Measurements from ENCODE around the gene THSD7A.

The THSD7A gene

GRCh38 chr7:11835260-11835659, 3.3 kb upstream of the THSD7A start:
- Histone ChIP-seq H3K18ac (ENCODE audit: low read length) (no peak overlapping the region), H3K4me3 (ENCODE audit: low read depth, low read length) (no peak overlapping the region), H2BK12ac (ENCODE audit: low read length) (no peak overlapping the region), H3K9me3 (ENCODE audit: insufficient read depth, low read depth, low read length) (no peaks in the 10 kb centered on the region), H2BK120ac (ENCODE audit: insufficient read depth, low read length, poor library complexity) (no peak overlapping the region), H3K27me3 (ENCODE audit: insufficient read depth, low read length) (no peaks in the 10 kb centered on the region), H2AK5ac (ENCODE audit: low read length) (no peak overlapping the region), H4K91ac (ENCODE audit: low read depth, low read length) (no peak overlapping the region), H3K4ac (ENCODE audit: low read depth, low read length) (no peak overlapping the region), H2AFZ (ENCODE audit: insufficient read depth, low read length, poor library complexity) (no peak overlapping the region), H4K8ac (ENCODE audit: low read depth, low read length) (no peak overlapping the region), H3K23ac (ENCODE audit: low read length) (no peak overlapping the region), H3K9ac (ENCODE audit: low read length) (no peak overlapping the region), H3K14ac (ENCODE audit: low read length) (no peak overlapping the region), H2BK5ac (ENCODE audit: low read depth, low read length, poor library complexity) (no peak overlapping the region), H3K79me2 (ENCODE audit: control insufficient read depth, insufficient read depth, low read length, poor library complexity) (no peaks in the 10 kb centered on the region), H3K36me3 (ENCODE audit: control insufficient read depth in 1 of 2, insufficient read depth in 2 of 2, low read length in 2 of 2) (no peaks in the 10 kb centered on the region), H3K27ac (ENCODE audit: low read depth, low read length) (no peak overlapping the region), H3K79me1 (ENCODE audit: low read length) (peaks cover 9% of the 10 kb centered on the region), H3K4me2 (ENCODE audit: low read length) (no peak overlapping the region), H4K12ac (ENCODE audit: low read depth, low read length) (no peak overlapping the region), H3K4me1 (ENCODE audit: control insufficient read depth in 1 of 2, insufficient read depth in 2 of 2, low read length in 2 of 2) (peaks cover 3 to 6% of the 10 kb centered on the region in 2 experiments)
- DNase-seq = peak in 1 of 2 donors; percentile 42

DNA sequence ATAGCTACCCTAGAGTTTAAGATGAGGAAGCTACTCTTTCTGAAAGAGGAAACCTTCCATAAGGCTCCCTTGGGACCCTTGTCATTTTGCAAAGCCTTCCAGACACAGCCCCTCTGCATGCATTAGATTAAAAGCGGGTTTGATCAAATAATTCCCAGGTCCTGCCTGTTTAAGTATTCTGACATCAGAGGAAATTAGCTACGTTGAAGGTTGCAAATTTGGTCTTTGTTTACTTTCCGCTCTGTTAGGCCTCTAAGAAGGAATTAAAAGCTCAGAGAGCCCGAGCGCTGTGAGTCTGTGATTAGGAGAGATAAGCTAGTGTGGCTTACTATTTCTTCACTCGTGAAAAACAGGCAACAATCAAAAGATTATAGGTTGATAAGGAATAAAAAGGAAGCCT, 1.4 kb upstream of the THSD7A start:
- Histone ChIP-seq H3K14ac (ENCODE audit: low read length) (no peak overlapping the region), H2BK12ac (ENCODE audit: low read length) (no peak overlapping the region), H3K4ac (ENCODE audit: low read depth, low read length) (no peak overlapping the region), H3K79me2 (ENCODE audit: control insufficient read depth, insufficient read depth, low read length, poor library complexity) (no peaks in the 10 kb centered on the region), H3K27ac (ENCODE audit: low read depth, low read length) (no peak overlapping the region), H3K4me1 (ENCODE audit: control insufficient read depth in 1 of 2, insufficient read depth in 2 of 2, low read length in 2 of 2) (peaks cover 3 to 6% of the 10 kb centered on the region in 2 experiments), H4K91ac (ENCODE audit: low read depth, low read length) (no peak overlapping the region), H3K4me2 (ENCODE audit: low read length) (no peak overlapping the region), H2AFZ (ENCODE audit: insufficient read depth, low read length, poor library complexity) (no peak overlapping the region), H2AK5ac (ENCODE audit: low read length) (no peak overlapping the region), H3K4me3 (ENCODE audit: low read depth, low read length) (no peak overlapping the region), H3K9ac (ENCODE audit: low read length) (no peak overlapping the region), H4K12ac (ENCODE audit: low read depth, low read length) (no peak overlapping the region), H3K36me3 (ENCODE audit: control insufficient read depth in 1 of 2, insufficient read depth in 2 of 2, low read length in 2 of 2) (no peaks in the 10 kb centered on the region), H2BK120ac (ENCODE audit: insufficient read depth, low read length, poor library complexity) (no peak overlapping the region), H3K18ac (ENCODE audit: low read length) (no peak overlapping the region), H3K27me3 (ENCODE audit: insufficient read depth, low read length) (no peaks in the 10 kb centered on the region), H3K23ac (ENCODE audit: low read length) (no peak overlapping the region), H3K79me1 (ENCODE audit: low read length) (peaks cover 9% of the 10 kb centered on the region), H3K9me3 (ENCODE audit: insufficient read depth, low read depth, low read length) (no peaks in the 10 kb centered on the region), H2BK5ac (ENCODE audit: low read depth, low read length, poor library complexity) (no peak overlapping the region), H4K8ac (ENCODE audit: low read depth, low read length) (no peak overlapping the region)
- WGBS (ENCODE audit: extremely low coverage, insufficient coverage, insufficient read length) = no CpG with 5 or more reads among the region's 6 CpGs
- DNase-seq = no peak

DNA sequence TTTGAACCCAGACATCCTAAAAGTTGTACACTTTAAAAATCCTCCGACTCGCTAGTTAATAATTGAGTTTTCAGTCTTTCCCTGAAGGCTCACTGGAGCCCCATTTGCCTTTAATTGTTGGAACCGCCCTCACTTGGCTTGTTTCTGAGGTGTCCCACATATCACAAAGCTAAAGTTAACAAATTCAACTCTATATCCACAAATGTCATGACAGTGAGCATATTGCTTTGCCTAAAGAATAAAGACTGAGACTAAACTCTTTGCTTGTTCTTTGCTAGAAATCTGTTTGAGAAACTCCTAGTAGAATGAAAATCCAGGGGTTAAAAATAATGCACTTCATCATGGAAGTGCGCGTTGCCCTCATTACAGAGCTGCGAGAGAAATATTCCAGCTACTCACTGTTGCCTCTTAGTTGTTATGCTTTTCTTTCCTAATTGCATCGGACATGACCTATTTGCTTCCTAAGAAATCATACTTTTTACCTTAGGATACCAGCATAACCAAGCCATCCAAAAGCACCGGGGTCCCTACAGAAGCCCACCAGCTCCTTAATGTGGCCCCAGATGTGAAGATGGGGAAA, 752 bp downstream of the THSD7A start:
- Histone ChIP-seq H4K8ac (ENCODE audit: low read depth, low read length) (peak overlapping the region; percentile 48), H3K23ac (ENCODE audit: low read length) (no peak overlapping the region), H2BK120ac (ENCODE audit: insufficient read depth, low read length, poor library complexity) (no peak overlapping the region), H3K4me3 (ENCODE audit: low read depth, low read length) (peak overlapping the region; percentile 58), H4K12ac (ENCODE audit: low read depth, low read length) (peak overlapping the region; percentile 48), H3K9ac (ENCODE audit: low read length) (no peak overlapping the region), H3K27ac (ENCODE audit: low read depth, low read length) (no peak overlapping the region), H3K9me3 (ENCODE audit: insufficient read depth, low read depth, low read length) (no peaks in the 10 kb centered on the region), H2BK12ac (ENCODE audit: low read length) (no peak overlapping the region), H3K27me3 (ENCODE audit: insufficient read depth, low read length) (no peaks in the 10 kb centered on the region), H2BK5ac (ENCODE audit: low read depth, low read length, poor library complexity) (no peak overlapping the region), H2AK5ac (ENCODE audit: low read length) (no peak overlapping the region), H3K79me1 (ENCODE audit: low read length) (peaks cover 9% of the 10 kb centered on the region), H3K4ac (ENCODE audit: low read depth, low read length) (no peak overlapping the region), H3K4me2 (ENCODE audit: low read length) (peak overlapping the region; percentile 96), H4K91ac (ENCODE audit: low read depth, low read length) (peak overlapping the region; percentile 14), H3K79me2 (ENCODE audit: control insufficient read depth, insufficient read depth, low read length, poor library complexity) (no peaks in the 10 kb centered on the region), H3K18ac (ENCODE audit: low read length) (no peak overlapping the region), H3K36me3 (ENCODE audit: control insufficient read depth in 1 of 2, insufficient read depth in 2 of 2, low read length in 2 of 2) (no peaks in the 10 kb centered on the region), H3K14ac (ENCODE audit: low read length) (peak overlapping the region; percentile 75), H3K4me1 (ENCODE audit: control insufficient read depth in 1 of 2, insufficient read depth in 2 of 2, low read length in 2 of 2) (peaks cover 3 to 6% of the 10 kb centered on the region in 2 experiments), H2AFZ (ENCODE audit: insufficient read depth, low read length, poor library complexity) (peak overlapping the region; percentile 77)
- DNase-seq = peak; percentile 32 to 71
- no CpG with 5 or more reads among the region's 8 CpGs for WGBS (ENCODE audit: extremely low coverage, insufficient coverage, insufficient read length)

DNA sequence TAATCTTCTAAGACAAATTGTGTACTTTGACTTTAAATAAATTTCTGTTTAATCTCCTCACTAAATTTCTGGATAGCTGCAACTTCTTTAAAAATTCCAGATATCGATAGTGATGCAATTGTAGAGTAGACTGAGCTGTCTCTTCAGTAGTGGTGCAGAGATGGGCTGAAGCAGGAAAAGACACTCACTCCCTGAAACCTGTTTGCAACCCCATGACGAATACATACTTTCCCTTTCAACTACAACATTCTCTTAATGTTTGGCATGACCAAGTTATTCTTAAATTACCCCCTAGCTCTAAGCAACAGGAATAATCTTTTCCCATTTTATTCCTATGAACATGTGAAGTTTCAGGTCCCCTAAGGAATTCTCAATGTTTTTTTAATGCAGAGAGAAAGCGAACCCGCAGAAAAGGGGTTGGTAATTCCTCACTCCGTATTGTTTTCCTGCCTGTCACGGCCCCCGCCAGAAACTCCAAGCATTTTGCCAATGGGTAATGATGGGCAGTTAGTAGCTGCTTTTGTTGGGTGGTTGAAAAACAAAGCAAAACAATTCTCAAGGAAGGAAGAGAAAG, 1.3 kb downstream of the THSD7A start:
- no peak overlapping the region for H2BK12ac ChIP-seq (ENCODE audit: low read length)
- H2AFZ ChIP-seq (ENCODE audit: insufficient read depth, low read length, poor library complexity) = no peak overlapping the region
- H3K4me2 ChIP-seq (ENCODE audit: low read length) = peak overlapping the region; percentile 96
- no peak overlapping the region for H2BK5ac ChIP-seq (ENCODE audit: low read depth, low read length, poor library complexity)
- H3K79me1 ChIP-seq (ENCODE audit: low read length) = peaks cover 9% of the 10 kb centered on the region
- no peak overlapping the region for H3K23ac ChIP-seq (ENCODE audit: low read length)
- no peak overlapping the region for H3K4ac ChIP-seq (ENCODE audit: low read depth, low read length)
- peaks cover 3 to 6% of the 10 kb centered on the region in 2 experiments for H3K4me1 ChIP-seq (ENCODE audit: control insufficient read depth in 1 of 2, insufficient read depth in 2 of 2, low read length in 2 of 2)
- no peak overlapping the region for H3K27ac ChIP-seq (ENCODE audit: low read depth, low read length)
- no peak overlapping the region for H4K12ac ChIP-seq (ENCODE audit: low read depth, low read length)
- WGBS (ENCODE audit: extremely low coverage, insufficient coverage, insufficient read length) = no CpG with 5 or more reads among the region's 7 CpGs
- no peaks in the 10 kb centered on the region for H3K27me3 ChIP-seq (ENCODE audit: insufficient read depth, low read length)
- peak overlapping the region; percentile 14 for H4K91ac ChIP-seq (ENCODE audit: low read depth, low read length)
- no peak overlapping the region for H4K8ac ChIP-seq (ENCODE audit: low read depth, low read length)
- H3K36me3 ChIP-seq (ENCODE audit: control insufficient read depth in 1 of 2, insufficient read depth in 2 of 2, low read length in 2 of 2) = no peaks in the 10 kb centered on the region
- no peak overlapping the region for H3K4me3 ChIP-seq (ENCODE audit: low read depth, low read length)
- no peak overlapping the region for H2AK5ac ChIP-seq (ENCODE audit: low read length)
- H3K9me3 ChIP-seq (ENCODE audit: insufficient read depth, low read depth, low read length) = no peaks in the 10 kb centered on the region
- H3K14ac ChIP-seq (ENCODE audit: low read length) = no peak overlapping the region
- H3K9ac ChIP-seq (ENCODE audit: low read length) = no peak overlapping the region
- DNase-seq = peak; percentile 4 to 71
- no peaks in the 10 kb centered on the region for H3K79me2 ChIP-seq (ENCODE audit: control insufficient read depth, insufficient read depth, low read length, poor library complexity)
- no peak overlapping the region for H2BK120ac ChIP-seq (ENCODE audit: insufficient read depth, low read length, poor library complexity)
- H3K18ac ChIP-seq (ENCODE audit: low read length) = no peak overlapping the region

All from trophoblast cell (in vitro differentiated cells and primary cell).